ENCODE results near the gene YPEL2.

- TF ChIP-seq CTCF (optimal IDR thresholded peaks at IDR 0.05 in 1 of 3, IDR thresholded peaks at IDR 0.05 in 1 of 3, conservative IDR thresholded peaks at IDR 0.05 in 1 of 3; ENCODE audit: extremely low read depth in 1 of 3, insufficient read depth in 2 of 3, low read length in 3 of 3) (no peak), EZH2 (IDR thresholded peaks at IDR 0.05; ENCODE audit: low read length) (no peak)
These were observed 78.6 kb downstream of the YPEL2 start for GRCh38 chr17:59410049-59410437.

Measured in keratinocyte (primary cell).